Stimulated activated CD4-positive, alpha-beta T cell treated with anti-CD3 and anti-CD28 coated beads, TNF-alpha, amount 100 ng/mL, for 24 hours (primary cell): Measurements from ENCODE around the gene CSMD2.

Experiments
- DNase-seq, 3 experiments: peaks; one replicate each; pipeline ENCODE4 v3.0.0-alpha.2; 2020; ENCODE audit warnings: low read depth in 3 of 3

The CSMD2 gene

GRCh38 chr1:34156739-34157138, 8.3 kb downstream of the CSMD2 start:
- no peak for DNase-seq

- DNase-seq = no peak
Measured at GRCh38 chr1:34155860-34156259, 9.2 kb downstream of the CSMD2 start.

GRCh38 chr1:34153246-34153645, 11.8 kb downstream of the CSMD2 start:
- DNase-seq = no peak

- DNase-seq = no peak
Measured at GRCh38 chr1:34149501-34149900, 15.5 kb downstream of the CSMD2 start.

GRCh38 chr1:34147301-34147700, 17.7 kb downstream of the CSMD2 start:
- DNase-seq = no peak

GRCh38 chr1:34144766-34145165, 20.3 kb downstream of the CSMD2 start:
- DNase-seq = no peak

- DNase-seq = no peak
Measured at GRCh38 chr1:34143975-34144374, 21.1 kb downstream of the CSMD2 start.

GRCh38 chr1:34140011-34140676, 24.9 kb downstream of the CSMD2 start:
- no peak for DNase-seq

- no peak for DNase-seq
Measured at GRCh38 chr1:34137411-34137810, 27.6 kb downstream of the CSMD2 start.

- DNase-seq = no peak
Measured at GRCh38 chr1:34132161-34132420, 32.9 kb downstream of the CSMD2 start.

- no peak for DNase-seq
Measured at GRCh38 chr1:34131396-34132160, 33.5 kb downstream of the CSMD2 start.

GRCh38 chr1:34130306-34130705, 34.7 kb downstream of the CSMD2 start:
- no peak for DNase-seq

- DNase-seq = no peak
Measured at GRCh38 chr1:34129630-34130029, 35.4 kb downstream of the CSMD2 start.

- DNase-seq = no peak
Measured at GRCh38 chr1:34128186-34128889, 36.7 kb downstream of the CSMD2 start.

- DNase-seq = no peak
Measured at GRCh38 chr1:34127006-34128000, 37.7 kb downstream of the CSMD2 start.

GRCh38 chr1:34126486-34126885, 38.5 kb downstream of the CSMD2 start:
- DNase-seq = no peak

- DNase-seq = no peak
Measured at GRCh38 chr1:34125721-34126380, 39.2 kb downstream of the CSMD2 start.

- no peak for DNase-seq
Measured at GRCh38 chr1:34122080-34122932, 42.7 kb downstream of the CSMD2 start.

- DNase-seq = no peak
Measured at GRCh38 chr1:34115233-34115632, 49.8 kb downstream of the CSMD2 start.

GRCh38 chr1:34113887-34114286, 51.1 kb downstream of the CSMD2 start:
- no peak for DNase-seq
